ENCODE data around the gene SHLD1. TPM values are rescaled to one million over a fixed set of nuclear protein-coding genes. Genes with fewer than 3 reads are reported as not detected.

SHLD1 gene
- total RNA-seq, 1 donor from 2014 or later, result 6.9 TPM

- TF ChIP-seq CTCF (conservative IDR thresholded peaks at IDR 0.05), result no peak
- Mint-ChIP-seq H3K4me1 (peaks cover 11% of the 10 kb centered on the region), H3K4me3 (no peak overlapping the region), H3K9me3 (no peaks in the 10 kb centered on the region), H3K27me3 (ENCODE audit: low read depth) (no peaks in the 10 kb centered on the region), H3K27ac (ENCODE audit: unreplicated experiment) (no peak overlapping the region), H3K36me3 (ENCODE audit: low read depth) (no peaks in the 10 kb centered on the region)
- DNase-seq (ENCODE audit: low read depth, low spot score), result no peak
Observed at GRCh38 chr20:5784735-5785134, 34.5 kb downstream of the SHLD1 start.

GRCh38 chr20:5785146-5785545 lies 34.9 kb downstream of the SHLD1 start:
- H3K9me3 Mint-ChIP-seq, result no peaks in the 10 kb centered on the region
- no peak overlapping the region for H3K4me3 Mint-ChIP-seq
- H3K27me3 Mint-ChIP-seq (ENCODE audit: low read depth), result no peaks in the 10 kb centered on the region
- H3K36me3 Mint-ChIP-seq (ENCODE audit: low read depth), result no peaks in the 10 kb centered on the region
- no peak overlapping the region for H3K27ac Mint-ChIP-seq (ENCODE audit: unreplicated experiment)
- peaks cover 11% of the 10 kb centered on the region for H3K4me1 Mint-ChIP-seq
- no peak for TF ChIP-seq CTCF (conservative IDR thresholded peaks at IDR 0.05)
- DNase-seq (ENCODE audit: low read depth, low spot score), result no peak

GRCh38 chr20:5786930-5787795 lies 37.0 kb downstream of the SHLD1 start:
- no peak for DNase-seq (ENCODE audit: low read depth, low spot score)
- H3K27ac Mint-ChIP-seq (ENCODE audit: unreplicated experiment), result no peak overlapping the region
- H3K36me3 Mint-ChIP-seq (ENCODE audit: low read depth), result no peaks in the 10 kb centered on the region
- H3K4me1 Mint-ChIP-seq, result peaks cover 5% of the 10 kb centered on the region
- H3K4me3 Mint-ChIP-seq, result no peak overlapping the region
- no peaks in the 10 kb centered on the region for H3K9me3 Mint-ChIP-seq
- H3K27me3 Mint-ChIP-seq (ENCODE audit: low read depth), result no peaks in the 10 kb centered on the region
- no peak for TF ChIP-seq CTCF (conservative IDR thresholded peaks at IDR 0.05)

GRCh38 chr20:5787796-5788165 lies 37.6 kb downstream of the SHLD1 start:
- Mint-ChIP-seq H3K36me3 (ENCODE audit: low read depth) (no peaks in the 10 kb centered on the region), H3K9me3 (no peaks in the 10 kb centered on the region), H3K27ac (ENCODE audit: unreplicated experiment) (no peak overlapping the region), H3K4me3 (no peak overlapping the region), H3K27me3 (ENCODE audit: low read depth) (no peaks in the 10 kb centered on the region), H3K4me1 (peaks cover 5% of the 10 kb centered on the region)
- DNase-seq (ENCODE audit: low read depth, low spot score), result no peak
- TF ChIP-seq CTCF (conservative IDR thresholded peaks at IDR 0.05), result no peak

GRCh38 chr20:5788385-5788895 lies 38.2 kb downstream of the SHLD1 start:
- no peak overlapping the region for H3K4me3 Mint-ChIP-seq
- H3K9me3 Mint-ChIP-seq, result no peaks in the 10 kb centered on the region
- DNase-seq (ENCODE audit: low read depth, low spot score), result peak; percentile 73
- H3K27ac Mint-ChIP-seq (ENCODE audit: unreplicated experiment), result no peak overlapping the region
- no peaks in the 10 kb centered on the region for H3K27me3 Mint-ChIP-seq (ENCODE audit: low read depth)
- TF ChIP-seq CTCF (conservative IDR thresholded peaks at IDR 0.05), result peak; percentile 93
- peaks cover 5% of the 10 kb centered on the region for H3K4me1 Mint-ChIP-seq
- no peaks in the 10 kb centered on the region for H3K36me3 Mint-ChIP-seq (ENCODE audit: low read depth)
